Subcutaneous adipose tissue (tissue), 4 donors: ENCODE measurements around the gene DUSP23. TPM values are rescaled to one million over a fixed set of nuclear protein-coding genes. Genes with fewer than 3 reads are reported as not detected.

ENCODE experiments used
- CTCF ChIP-seq: fragments of 450-650 bp; IDR thresholded peaks from one replicate; pipeline ENCODE4 v1.5.1; 2016; ENCODE audit warnings: low read depth, mild to moderate bottlenecking, control low read depth, antibody characterized with exemption, moderate library complexity
- total RNA-seq, 4 donors: library from RNA; depleted of rRNA; stranded (reverse); fragments of >200 nt; gene quantifications; one replicate each; pipeline ENCODE4 v1.1.0, GENCODE V29; 2016

DUSP23 gene
- total RNA-seq, 4 donors from 2014 or later, result 32.0 to 99.5 (median 75.4) TPM

GRCh38 chr1:159828176-159828575, 47.4 kb downstream of the DUSP23 start:
- TF ChIP-seq CTCF, result no peak

- TF ChIP-seq CTCF, result no peak
Measured at GRCh38 chr1:159828581-159829272, 48.0 kb downstream of the DUSP23 start.

- TF ChIP-seq CTCF, result no peak
Measured at GRCh38 chr1:159829273-159829634, 48.5 kb downstream of the DUSP23 start.

GRCh38 chr1:159829822-159830465, 49.2 kb downstream of the DUSP23 start:
- TF ChIP-seq CTCF, result no peak

- no peak for TF ChIP-seq CTCF
Measured at GRCh38 chr1:159830722-159831121, 50.0 kb downstream of the DUSP23 start.

GRCh38 chr1:159831412-159832141, 50.8 kb downstream of the DUSP23 start:
- no peak for TF ChIP-seq CTCF

Other genes starting within 250 kb of the DUSP23 start
- not detected for gene OR10J5, start 245.0 kb upstream of the DUSP23 start, total RNA-seq
- gene APCS, start 193.1 kb upstream of the DUSP23 start, total RNA-seq, result not detected
- gene CRP, start 66.4 kb upstream of the DUSP23 start, total RNA-seq, result under 1 TPM in 1 of 4 donors, not detected in 3; 0.57 TPM
- gene FCRL6, start 21.4 kb downstream of the DUSP23 start, total RNA-seq, result under 1 TPM in 2 of 4 donors, not detected in 2; 0.34 to 0.44 TPM
- gene SLAMF8, start 45.9 kb downstream of the DUSP23 start, total RNA-seq, result 10 to 100 TPM in 3 of 4 donors, 1 to 10 TPM in 1; 8.3 to 79.9 (median 14.4) TPM
- not detected for gene VSIG8, start 81.7 kb downstream of the DUSP23 start, total RNA-seq
- gene CFAP45, start 119.2 kb downstream of the DUSP23 start, total RNA-seq, result 1 to 10 TPM in 1 of 4 donors, under 1 TPM in 1, not detected in 2; 0.85 to 1.3 TPM
- gene TAGLN2, start 144.5 kb downstream of the DUSP23 start, total RNA-seq, result 100 to 1,000 TPM; 128 to 237 (median 179) TPM
- under 1 TPM in 2 of 4 donors, not detected in 2; 0.17 to 0.33 TPM for gene IGSF9, start 164.7 kb downstream of the DUSP23 start, total RNA-seq
- gene SLAMF9, start 173.3 kb downstream of the DUSP23 start, total RNA-seq, result 10 to 100 TPM in 1 of 4 donors, 1 to 10 TPM in 1, under 1 TPM in 1, not detected in 1; 0.66 to 16.5 (median 3.6) TPM